Measurements from ENCODE around the gene ZMYND11. TPM values are rescaled to one million over a fixed set of nuclear protein-coding genes. Genes with fewer than 3 reads are reported as not detected.

Gene ZMYND11
- total and polyA plus RNA-seq, 2 of the 13 experiments (the other 11 are each of a cell fraction or from before 2014, with no cell fraction given) = 17.5 to 38.7 TPM

- no peak overlapping the region for H2AFZ ChIP-seq (ENCODE audit: low read length)
- H3K79me2 ChIP-seq (ENCODE audit: insufficient read depth, low read length) = no peaks in the 10 kb centered on the region
- WGBS (ENCODE audit: low lambda C conversion rate) = 98% methylated on average over 5 of the region's 5 CpGs
- no peak overlapping the region for H3K4me2 ChIP-seq (ENCODE audit: low read depth, low read length)
- POLR2A ChIA-PET = no interaction called here
- no peaks in the 10 kb centered on the region for H4K20me1 ChIP-seq (ENCODE audit: insufficient read depth, low read length)
- H3K9ac ChIP-seq (ENCODE audit: insufficient read depth, low read depth, low read length) = no peak overlapping the region
- no peak overlapping the region for H3K4me3 ChIP-seq (replicated peaks in 1 of 3; ENCODE audit: insufficient read depth in 1 of 3, low read depth in 2 of 3, low read length in 3 of 3)
- H3K27ac ChIP-seq (ENCODE audit: extremely low read length, insufficient read depth, low read length) = no peak overlapping the region
- FAIRE-seq (no peak), ATAC-seq (no peak), DNase-seq (ENCODE audit: low spot score) (no peak)
- TF ChIP-seq ZNF570 (CRISPR knock-in tag; IDR thresholded peaks at IDR 0.05; ENCODE audit: borderline replicate concordance) (no peak), BRCA1 (CRISPR knock-in tag; IDR thresholded peaks at IDR 0.05) (no peak), TBP (CRISPR knock-in tag; IDR thresholded peaks at IDR 0.05) (no peak), ZNF513 (CRISPR knock-in tag; conservative IDR thresholded peaks at IDR 0.05) (no peak), ZNF792 (CRISPR knock-in tag; IDR thresholded peaks at IDR 0.05) (no peak), U2AF2 (IDR thresholded peaks at IDR 0.05; ENCODE audit: low read depth, low read length) (no peak), KDM6A (CRISPR knock-in tag; IDR thresholded peaks at IDR 0.05; ENCODE audit: low read depth) (no peak), RNF2 (conservative IDR thresholded peaks at IDR 0.05; ENCODE audit: low read depth) (no peak), ZNF598 (CRISPR knock-in tag; IDR thresholded peaks at IDR 0.05; ENCODE audit: borderline replicate concordance) (no peak), NFYB (CRISPR knock-in tag; IDR thresholded peaks at IDR 0.05) (no peak), FOXK1 (CRISPR knock-in tag; IDR thresholded peaks at IDR 0.05; ENCODE audit: borderline replicate concordance, low read depth) (no peak), AKAP8 (CRISPR knock-in tag; IDR thresholded peaks at IDR 0.05) (no peak), ZC3H4 (CRISPR knock-in tag; IDR thresholded peaks at IDR 0.05; ENCODE audit: borderline replicate concordance) (no peak), RARA (CRISPR knock-in tag; IDR thresholded peaks at IDR 0.05) (no peak), KIAA2018 (CRISPR knock-in tag; IDR thresholded peaks at IDR 0.05; ENCODE audit: borderline replicate concordance) (no peak)
- TF ChIP-seq, protein P1, sequence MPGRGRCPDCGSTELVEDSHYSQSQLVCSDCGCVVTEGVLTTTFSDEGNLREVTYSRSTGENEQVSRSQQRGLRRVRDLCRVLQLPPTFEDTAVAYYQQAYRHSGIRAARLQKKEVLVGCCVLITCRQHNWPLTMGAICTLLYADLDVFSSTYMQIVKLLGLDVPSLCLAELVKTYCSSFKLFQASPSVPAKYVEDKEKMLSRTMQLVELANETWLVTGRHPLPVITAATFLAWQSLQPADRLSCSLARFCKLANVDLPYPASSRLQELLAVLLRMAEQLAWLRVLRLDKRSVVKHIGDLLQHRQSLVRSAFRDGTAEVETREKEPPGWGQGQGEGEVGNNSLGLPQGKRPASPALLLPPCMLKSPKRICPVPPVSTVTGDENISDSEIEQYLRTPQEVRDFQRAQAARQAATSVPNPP (CRISPR knock-in tag; IDR thresholded peaks at IDR 0.05) = no peak
- in situ Hi-C loops (cut with HindIII; ENCODE audit: extremely low pct_ligation_motif_present, low pct_unique_long_range_greater_than_20kb) = no loop called here
- H3K27me3 ChIP-seq (ENCODE audit: control insufficient read depth in 1 of 2, insufficient read depth in 2 of 2, low read length in 2 of 2) = no peaks in the 10 kb centered on the region
- H3K4me1 ChIP-seq (ENCODE audit: insufficient read depth, low read length) = no peaks in the 10 kb centered on the region
- CTCF ChIA-PET (ENCODE audit: low intra/inter-chr PET ratio, low total read pairs) = no interaction called here
- H3K9me3 ChIP-seq (ENCODE audit: low read length) = no peaks in the 10 kb centered on the region
- BruUV-seq (replicated peaks) = no TSS peak
- peaks cover 1 to 13% of the 10 kb centered on the region in 2 experiments; a peak in 2 of 5 replicates for H3K36me3 ChIP-seq (replicated peaks in 1 of 2; ENCODE audit: control insufficient read depth in 1 of 2, insufficient read depth in 2 of 2, low read length in 2 of 2)
- intact Hi-C loops (cut with micrococcal nuclease; ENCODE audit: unreplicated experiment) = no loop called here
These were observed 59.0 kb downstream of the ZMYND11 start for GRCh38 chr10:194281-194680.

All from HepG2 (cell line).